ENCODE measurements around the gene USF3. TPM values are rescaled to one million over a fixed set of nuclear protein-coding genes. Genes with fewer than 3 reads are reported as not detected.

USF3 gene
- total and polyA plus RNA-seq, 9 of the 15 experiments (the other 6 are each of a cell fraction or from before 2014, with no cell fraction given): 1.4 to 6.9 (median 3.1) TPM

GRCh38 chr3:113615976-113616375, 80.5 kb downstream of the USF3 start (continued):
- TF ChIP-seq STAT6 (CRISPR knock-in tag; IDR thresholded peaks at IDR 0.05): no peak
- no peak for TF ChIP-seq ZNF212 (CRISPR knock-in tag; IDR thresholded peaks at IDR 0.05)
- no peak for TF ChIP-seq ZNF707 (CRISPR knock-in tag; conservative IDR thresholded peaks at IDR 0.05)
- no peak for TF ChIP-seq ZNF232 (CRISPR knock-in tag; IDR thresholded peaks at IDR 0.05)
- TF ChIP-seq ATF4 (CRISPR knock-in tag; IDR thresholded peaks at IDR 0.05): no peak
- TF ChIP-seq FOSL1 (tag; conservative IDR thresholded peaks at IDR 0.05): no peak
- TF ChIP-seq GMEB1 (CRISPR knock-in tag; IDR thresholded peaks at IDR 0.05): no peak
- no peak for TF ChIP-seq MYBL2 (IDR thresholded peaks at IDR 0.05; ENCODE audit: low read depth)
- TF ChIP-seq MYBL2 (CRISPR knock-in tag; IDR thresholded peaks at IDR 0.05; ENCODE audit: borderline replicate concordance): no peak
